Liver (tissue), 9 donors: ENCODE data around the gene WNT2B. TPM values are rescaled to one million over a fixed set of nuclear protein-coding genes. Genes with fewer than 3 reads are reported as not detected.
A peak's percentile ranks its signal among the peaks of the same experiment; 100 is the strongest.

Experiments used
- DNase-seq: peaks from one replicate; pipeline ENCODE4 v3.0.0-alpha.2; 2017; ENCODE audit warnings: low spot score
- H3K27ac ChIP-seq, 2 donors: one replicate each; pipeline ENCODE4 v1.7.0; 2013; ENCODE audit warnings: inconsistent platforms in 2 of 2, low read length in 2 of 2, control low read depth in 1 of 2, low read depth in 1 of 2, mild to moderate bottlenecking in 1 of 2
- H3K27me3 ChIP-seq, 4 donors: one replicate each; pipeline versions ENCODE4 v1.6.1 to v1.7.0; 2013; ENCODE audit warnings: low read length in 3 of 4, inconsistent platforms in 1 of 4, mild to moderate bottlenecking in 1 of 4, moderate library complexity in 1 of 4; ENCODE audit not compliant: control insufficient read depth in 4 of 4, insufficient read depth in 4 of 4
- H3K36me3 ChIP-seq, 4 donors: one replicate each; pipeline versions ENCODE4 v1.6.1 to v1.7.0; 2013; ENCODE audit warnings: low read length in 3 of 4, mild to moderate bottlenecking in 3 of 4, low read depth in 1 of 4, moderate library complexity in 1 of 4; ENCODE audit not compliant: control insufficient read depth in 4 of 4, insufficient read depth in 3 of 4
- H3K4me1 ChIP-seq, 4 donors: one replicate each; pipeline versions ENCODE4 v1.6.1 to v1.7.0; 2013; ENCODE audit warnings: low read length in 3 of 4, mild to moderate bottlenecking in 3 of 4, moderate library complexity in 1 of 4; ENCODE audit not compliant: control insufficient read depth in 4 of 4, insufficient read depth in 4 of 4
- H3K4me3 ChIP-seq, 3 donors: one replicate each; pipeline versions ENCODE4 v1.6.1 to v1.7.0; 2013; ENCODE audit warnings: low read length in 3 of 3, control low read depth in 1 of 3, low read depth in 1 of 3, mild to moderate bottlenecking in 1 of 3
- H3K9ac ChIP-seq, 2 donors: one replicate each; pipeline ENCODE4 v1.7.0; 2013; ENCODE audit warnings: low read length in 2 of 2, mild to moderate bottlenecking in 2 of 2, moderate library complexity in 2 of 2, control low read depth in 1 of 2, low read depth in 1 of 2
- H3K9me3 ChIP-seq, 4 donors: one replicate each; pipeline versions ENCODE4 v1.6.1 to v1.7.0; 2013; ENCODE audit warnings: low read length in 3 of 4; ENCODE audit not compliant: control insufficient read depth in 4 of 4
- ATF3 ChIP-seq: IDR thresholded peaks from 2 replicates; pipeline ENCODE4 v1.6.1; 2016; ENCODE audit warnings: antibody characterized with exemption
- CTCF ChIP-seq: fragments of 150-350 bp; IDR thresholded peaks from 2 replicates; pipeline ENCODE4 v1.5.1; 2017; ENCODE audit warnings: improper control_type of control experiment, low read depth, low read length; ENCODE audit not compliant: missing input control
- FOXA2 ChIP-seq: IDR thresholded peaks from 2 replicates; pipeline ENCODE4 v1.6.1; 2016; ENCODE audit warnings: antibody characterized with exemption
- GABPA ChIP-seq, 2 donors: IDR thresholded peaks in 1 of 2; conservative IDR thresholded peaks in 1 of 2; 2 replicates each; pipeline ENCODE4 v1.6.1; 2016; ENCODE audit warnings: antibody characterized with exemption in 2 of 2, mild to moderate bottlenecking in 1 of 2, moderate library complexity in 1 of 2
- HNF4A ChIP-seq, 2 donors: conservative IDR thresholded peaks; 2 replicates each; pipeline ENCODE4 v1.6.1; 2016; ENCODE audit warnings: antibody characterized with exemption in 2 of 2, mild to moderate bottlenecking in 2 of 2
- HNF4G ChIP-seq: IDR thresholded peaks from 2 replicates; pipeline ENCODE4 v1.6.1; 2016; ENCODE audit warnings: antibody characterized with exemption
- JUND ChIP-seq, 2 donors: IDR thresholded peaks; 2 replicates each; pipeline ENCODE4 v1.6.1; 2016; ENCODE audit warnings: antibody characterized with exemption in 2 of 2
- MAX ChIP-seq: IDR thresholded peaks from 2 replicates; pipeline ENCODE4 v1.6.1; 2016; ENCODE audit warnings: antibody characterized with exemption
- RAD21 ChIP-seq, 2 donors: IDR thresholded peaks; 2 replicates each; pipeline ENCODE4 v1.6.1; 2016; ENCODE audit warnings: antibody characterized with exemption in 2 of 2, mild to moderate bottlenecking in 2 of 2
- REST ChIP-seq: IDR thresholded peaks from 2 replicates; pipeline ENCODE4 v1.6.1; 2016; ENCODE audit warnings: antibody characterized with exemption, mild to moderate bottlenecking
- RXRA ChIP-seq, 2 donors: IDR thresholded peaks; 2 replicates each; pipeline ENCODE4 v1.6.1; 2017 to 2018; ENCODE audit warnings: antibody characterized with exemption in 2 of 2, mild to moderate bottlenecking in 1 of 2
- SP1 ChIP-seq: IDR thresholded peaks from 2 replicates; pipeline ENCODE4 v1.6.1; 2018; ENCODE audit warnings: antibody characterized with exemption, mild to moderate bottlenecking
- TAF1 ChIP-seq: conservative IDR thresholded peaks from 2 replicates; pipeline ENCODE4 v1.6.1; 2016; ENCODE audit warnings: antibody characterized with exemption, mild to moderate bottlenecking
- YY1 ChIP-seq: IDR thresholded peaks from 2 replicates; pipeline ENCODE4 v1.6.1; 2016; ENCODE audit warnings: antibody characterized with exemption, mild to moderate bottlenecking
- ZBTB33 ChIP-seq: IDR thresholded peaks from 2 replicates; pipeline ENCODE4 v1.6.1; 2016; ENCODE audit warnings: antibody characterized with exemption
- WGBS: extraction: QIAGEN DNeasy Blood & Tissue Kit; methylation state at CpG from one replicate; pipeline ENCODE4 v1.1.7; 2013; 5-methylcytosine and 5-hydroxymethylcytosine counted together
- polyA plus RNA-seq, 2 donors: library from polyadenylated mRNA; stranded (reverse) in 1 of 2; unstranded in 1 of 2; fragments of 200-250 nt in 1 of 2; fragments of >200 nt in 1 of 2; fragmentation: Nextera tagmentation in 1 of 2; extraction: Ambion mirVana in 1 of 2; gene quantifications; one replicate each; pipeline versions ENCODE4 v1.2.1 to v1.2.3, GENCODE V29; 2013 to 2015
- total RNA-seq, 2 donors: library from RNA; depleted of rRNA; stranded (reverse); fragments of >200 nt; gene quantifications; one replicate each; pipeline ENCODE4 v1.2.3, GENCODE V29; 2014
- donor health status: healthy.
- donor health status: healthy.
- donor health status: healthy.
- donor health status: healthy.
- donor health status: healthy.

The WNT2B gene
- total and polyA plus RNA-seq, 4 donors = 0.07 to 0.92 (median 0.38) TPM

- Histone ChIP-seq H3K4me3 (no peak overlapping the region), H3K9ac (no peak overlapping the region), H3K36me3 (peaks cover 0 to 14% (median 5%) of the 10 kb centered on the region in 4 donors), H3K4me1 (no peaks in the 10 kb centered on the region), H3K9me3 (no peaks in the 10 kb centered on the region), H3K27me3 (no peaks in the 10 kb centered on the region), H3K27ac (no peak overlapping the region)
- WGBS = 70% methylated on average over 1 of the region's 1 CpG
- TF ChIP-seq YY1 = no peak
- TF ChIP-seq JUND (IDR thresholded peaks at IDR 0.05) = peak in 1 of 2 donors; percentile 35
- no peak for DNase-seq
These were observed 35.4 kb downstream of the WNT2B start for GRCh38 chr1:112544011-112544688.

GRCh38 chr1:112544751-112545150, 36.0 kb downstream of the WNT2B start:
- TF ChIP-seq FOXA2 (no peak), YY1 (no peak), ATF3 (no peak), RXRA (IDR thresholded peaks at IDR 0.05) (no peak), TAF1 (no peak)

GRCh38 chr1:112546076-112546475, 37.3 kb downstream of the WNT2B start:
- 97% methylated on average over 2 of the region's 2 CpGs for WGBS
- no peak for DNase-seq

More at GRCh38 chr1:112544751-112545150, 36.0 kb downstream of the WNT2B start:
- 76% methylated on average over 3 of the region's 3 CpGs for WGBS
- no peak overlapping the region for H3K4me3 ChIP-seq
- no peaks in the 10 kb centered on the region for H3K9me3 ChIP-seq
- no peaks in the 10 kb centered on the region for H3K27me3 ChIP-seq
- no peak overlapping the region for H3K27ac ChIP-seq
- peaks cover 0 to 14% (median 5%) of the 10 kb centered on the region in 4 donors for H3K36me3 ChIP-seq
- no peak overlapping the region for H3K9ac ChIP-seq
- no peaks in the 10 kb centered on the region for H3K4me1 ChIP-seq
- no peak for DNase-seq

More at GRCh38 chr1:112546076-112546475, 37.3 kb downstream of the WNT2B start:
- Histone ChIP-seq H3K4me3 (no peak overlapping the region), H3K36me3 (peaks cover 0 to 6% (median 5%) of the 10 kb centered on the region in 4 donors), H3K9me3 (no peaks in the 10 kb centered on the region), H3K9ac (no peak overlapping the region), H3K27ac (no peak overlapping the region), H3K27me3 (no peaks in the 10 kb centered on the region), H3K4me1 (no peaks in the 10 kb centered on the region)
- TF ChIP-seq HNF4G = no peak
- TF ChIP-seq TAF1 = no peak
- TF ChIP-seq RXRA (IDR thresholded peaks at IDR 0.05) = no peak
- no peak for TF ChIP-seq REST
- no peak for TF ChIP-seq HNF4A (conservative IDR thresholded peaks at IDR 0.05)
- no peak for TF ChIP-seq MAX
- TF ChIP-seq GABPA (IDR thresholded peaks at IDR 0.05 in 1 of 2, conservative IDR thresholded peaks at IDR 0.05 in 1 of 2) = no peak
- no peak for TF ChIP-seq SP1
- TF ChIP-seq ATF3 = no peak
- TF ChIP-seq JUND (IDR thresholded peaks at IDR 0.05) = no peak
- TF ChIP-seq ZBTB33 = no peak
- TF ChIP-seq CTCF = no peak
- no peak for TF ChIP-seq RAD21 (IDR thresholded peaks at IDR 0.05)
- no peak for TF ChIP-seq YY1
- no peak for TF ChIP-seq FOXA2
